Endothelial cell of umbilical vein (primary cell): Measurements from ENCODE around the gene PDE7B.
A peak's percentile ranks its signal among the peaks of the same experiment; 100 is the strongest.

ENCODE experiments used
- EZH2 ChIP-seq: IDR thresholded peaks from 2 replicates; pipeline ENCODE4 v1.6.1; 2012; ENCODE audit warnings: borderline replicate concordance, low read depth, mild to moderate bottlenecking, moderate library complexity, low read length, inconsistent platforms; ENCODE audit not compliant: severe bottlenecking
- FOS ChIP-seq: IDR thresholded peaks from 2 replicates; pipeline ENCODE4 v1.6.1; 2011; ENCODE audit warnings: mild to moderate bottlenecking, low read length, moderate library complexity, borderline replicate concordance; ENCODE audit not compliant: insufficient read depth
- GATA2 ChIP-seq: IDR thresholded peaks from 2 replicates; pipeline ENCODE4 v1.7.0; 2011; ENCODE audit warnings: low read depth, mild to moderate bottlenecking, moderate library complexity, mixed read lengths, low read length; ENCODE audit not compliant: insufficient read length, insufficient read depth
- MYC ChIP-seq: IDR thresholded peaks from one replicate; pipeline ENCODE4 v1.6.1; 2011; ENCODE audit warnings: mild to moderate bottlenecking, low read depth, low read length
- POLR2A ChIP-seq: IDR thresholded peaks from 2 replicates; pipeline ENCODE4 v1.6.1; 2012; ENCODE audit warnings: low read depth, mild to moderate bottlenecking, control low read depth, low read length
- POLR2AphosphoS5 ChIP-seq: IDR thresholded peaks from 2 replicates; pipeline ENCODE4 v1.6.1; 2012; ENCODE audit warnings: low read depth, mild to moderate bottlenecking, control low read depth, low read length, moderate library complexity; ENCODE audit not compliant: insufficient read depth
- TF ChIP-seq, protein P1 (sequence below), 2 donors: IDR thresholded peaks; 1 replicate in 1 of 2; 2 replicates in 1 of 2; pipeline ENCODE4 v1.5.1; 2011; ENCODE audit warnings: low read length in 2 of 2, mild to moderate bottlenecking in 2 of 2, moderate library complexity in 2 of 2, control low read depth in 1 of 2, inconsistent platforms in 1 of 2, low read depth in 1 of 2; ENCODE audit not compliant: insufficient read depth in 1 of 2; ENCODE audit errors: extremely low read depth in 1 of 2
- TF ChIP-seq, protein P2 (sequence below): IDR thresholded peaks from 2 replicates; pipeline ENCODE4 v1.6.1; 2011; ENCODE audit not compliant: insufficient read depth, insufficient read length

DNA sequence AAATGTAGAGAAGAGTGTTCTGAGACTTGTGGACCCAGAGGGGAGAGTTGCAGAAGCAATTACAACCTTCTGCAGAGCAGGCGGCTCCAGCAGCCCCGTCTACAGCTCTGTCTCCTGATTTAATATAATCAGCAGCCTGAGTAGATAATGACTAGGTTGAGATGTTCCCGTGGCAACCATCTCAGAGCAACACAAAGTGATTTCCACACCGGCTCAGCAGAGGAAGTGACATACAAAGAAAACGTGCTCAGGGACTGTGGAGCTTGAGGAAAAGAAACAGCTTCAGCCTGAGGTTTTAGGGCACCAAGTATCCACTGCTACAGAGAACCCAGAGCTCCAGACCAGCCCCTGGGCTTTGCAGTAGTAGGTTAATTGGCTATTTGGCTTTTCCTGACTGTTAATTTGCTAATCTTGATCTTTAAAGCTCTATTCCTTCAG, 262.3 kb downstream of the PDE7B start:
- TF ChIP-seq MYC = no peak
- TF ChIP-seq, protein P1, sequence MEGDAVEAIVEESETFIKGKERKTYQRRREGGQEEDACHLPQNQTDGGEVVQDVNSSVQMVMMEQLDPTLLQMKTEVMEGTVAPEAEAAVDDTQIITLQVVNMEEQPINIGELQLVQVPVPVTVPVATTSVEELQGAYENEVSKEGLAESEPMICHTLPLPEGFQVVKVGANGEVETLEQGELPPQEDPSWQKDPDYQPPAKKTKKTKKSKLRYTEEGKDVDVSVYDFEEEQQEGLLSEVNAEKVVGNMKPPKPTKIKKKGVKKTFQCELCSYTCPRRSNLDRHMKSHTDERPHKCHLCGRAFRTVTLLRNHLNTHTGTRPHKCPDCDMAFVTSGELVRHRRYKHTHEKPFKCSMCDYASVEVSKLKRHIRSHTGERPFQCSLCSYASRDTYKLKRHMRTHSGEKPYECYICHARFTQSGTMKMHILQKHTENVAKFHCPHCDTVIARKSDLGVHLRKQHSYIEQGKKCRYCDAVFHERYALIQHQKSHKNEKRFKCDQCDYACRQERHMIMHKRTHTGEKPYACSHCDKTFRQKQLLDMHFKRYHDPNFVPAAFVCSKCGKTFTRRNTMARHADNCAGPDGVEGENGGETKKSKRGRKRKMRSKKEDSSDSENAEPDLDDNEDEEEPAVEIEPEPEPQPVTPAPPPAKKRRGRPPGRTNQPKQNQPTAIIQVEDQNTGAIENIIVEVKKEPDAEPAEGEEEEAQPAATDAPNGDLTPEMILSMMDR (IDR thresholded peaks at IDR 0.05; ENCODE audit: extremely low read depth in 1 of 2, insufficient read depth in 1 of 2, low read depth in 1 of 2, low read length in 2 of 2) = no peak
- TF ChIP-seq POLR2A = no peak
- TF ChIP-seq, protein P2, sequence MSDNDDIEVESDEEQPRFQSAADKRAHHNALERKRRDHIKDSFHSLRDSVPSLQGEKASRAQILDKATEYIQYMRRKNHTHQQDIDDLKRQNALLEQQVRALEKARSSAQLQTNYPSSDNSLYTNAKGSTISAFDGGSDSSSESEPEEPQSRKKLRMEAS = peak; percentile 62
- TF ChIP-seq POLR2AphosphoS5 = no peak
- TF ChIP-seq EZH2 = no peak
- TF ChIP-seq GATA2 = no peak
- no peak for TF ChIP-seq FOS
